OCI-LY7 (cell line): ENCODE data around the gene PDE9A. TPM values are rescaled to one million over a fixed set of nuclear protein-coding genes. Genes with fewer than 3 reads are reported as not detected.

Source experiments
- BruUV-seq: library from RNA; stranded (reverse); fragments of 400-500 nt; replicated peaks from 2 replicates; lab custom pipeline; 2021; lab: Mats Ljungman, UMichigan
- CTCF ChIA-PET: fragments of 300-600 bp; sonication (Branson Sonifier 250); formaldehyde crosslinking; loops from one replicate; lab custom pipeline; 2022; ENCODE audit warnings: antibody characterized with exemption; ENCODE audit not compliant: unreplicated experiment; lab: Charles Lee
- POLR2A ChIA-PET: fragments of 300-600 bp; sonication (Branson Sonifier 250); formaldehyde crosslinking; loops from one replicate; lab custom pipeline; 2022; ENCODE audit warnings: antibody characterized with exemption; lab: Charles Lee
- DNase-seq: peaks from one replicate; pipeline ENCODE4 v3.0.0-alpha.2; 2015; ENCODE audit warnings: low spot score
- H2AFZ ChIP-seq: fragments of 200-600 bp; sonication (generic), shearing (Covaris generic); 2 replicates; pipeline ENCODE4 v1.6.1; 2014; ENCODE audit warnings: mild to moderate bottlenecking, antibody characterized with exemption, low read length, moderate library complexity
- H3K27ac ChIP-seq: fragments of 200-600 bp; sonication (generic); 2 replicates; pipeline ENCODE4 v1.5.1; 2014; ENCODE audit warnings: mixed run types, low read depth, mild to moderate bottlenecking, moderate library complexity, low read length, inconsistent platforms; ENCODE audit not compliant: poor library complexity, severe bottlenecking
- H3K36me3 ChIP-seq: fragments of 200-600 bp; sonication (generic); 2 replicates; pipeline ENCODE4 v1.6.1; 2014; ENCODE audit warnings: mild to moderate bottlenecking, antibody characterized with exemption, low read length, moderate library complexity, mixed read lengths; ENCODE audit not compliant: insufficient read depth
- H3K4me1 ChIP-seq: fragments of 200-600 bp; sonication (generic); 2 replicates; pipeline ENCODE4 v1.5.1; 2014; ENCODE audit warnings: mild to moderate bottlenecking, low read length; ENCODE audit not compliant: insufficient read depth, poor library complexity, severe bottlenecking
- H3K4me2 ChIP-seq: fragments of 200-600 bp; sonication (generic); 2 replicates; pipeline ENCODE4 v1.6.1; 2014; ENCODE audit warnings: mild to moderate bottlenecking, low read length
- H3K4me3 ChIP-seq: fragments of 200-600 bp; sonication (generic); 2 replicates; pipeline ENCODE4 v1.5.1; 2014; ENCODE audit warnings: mild to moderate bottlenecking, low read depth, low read length; ENCODE audit not compliant: poor library complexity, severe bottlenecking
- H3K79me2 ChIP-seq: fragments of 200-600 bp; sonication (generic); 2 replicates; pipeline ENCODE4 v1.6.1; 2016; ENCODE audit warnings: low read depth, mild to moderate bottlenecking, low read length, moderate library complexity, mixed read lengths; ENCODE audit not compliant: insufficient read depth
- H3K9me2 ChIP-seq: fragments of 200-600 bp; sonication (generic); 2 replicates; pipeline ENCODE4 v1.6.1; 2016; ENCODE audit warnings: mild to moderate bottlenecking, low read length, mixed read lengths; ENCODE audit not compliant: insufficient read depth
- H3K9me3 ChIP-seq: fragments of 200-600 bp; sonication (generic); 2 replicates; pipeline ENCODE4 v1.6.1; 2014; ENCODE audit warnings: mild to moderate bottlenecking, mixed run types, low read length, mixed read lengths
- H4K20me1 ChIP-seq: fragments of 200-600 bp; sonication (generic); 2 replicates; pipeline ENCODE4 v1.6.1; 2014; ENCODE audit warnings: mild to moderate bottlenecking, antibody characterized with exemption, low read length, moderate library complexity, mixed read lengths; ENCODE audit not compliant: insufficient read depth
- EZH2phosphoT487 ChIP-seq: fragments of 200-600 bp; sonication (generic); IDR thresholded peaks from 2 replicates; pipeline ENCODE4 v1.6.1; 2018; ENCODE audit warnings: low read depth, borderline replicate concordance, mild to moderate bottlenecking, mixed run types, antibody characterized with exemption, low read length, moderate library complexity, mixed read lengths
- intact Hi-C: fragments of 100-400 bp; cut with micrococcal nuclease; formaldehyde crosslinking; loops from one replicate; pipeline ENCODE4 v1.10.0; 2022; ENCODE audit not compliant: unreplicated experiment
- total RNA-seq, 2 experiments: library from RNA; depleted of rRNA in 1 of 2; stranded (reverse); fragments of >200 nt in 1 of 2; shearing (Covaris generic) in 1 of 2; gene quantifications; 2 replicates each; pipeline ENCODE4 v1.2.3, GENCODE V29; 2014 to 2022
- TF ChIP-seq, protein P1 (sequence below): fragments of 200-600 bp; sonication (generic); conservative IDR thresholded peaks from 2 replicates; pipeline ENCODE4 v1.5.1; 2014; ENCODE audit warnings: mild to moderate bottlenecking, antibody characterized with exemption, low read length, moderate library complexity, mixed read lengths

Gene PDE9A
- total RNA-seq, 2 experiments from 2014 or later: 11.4 to 22.4 TPM

DNA sequence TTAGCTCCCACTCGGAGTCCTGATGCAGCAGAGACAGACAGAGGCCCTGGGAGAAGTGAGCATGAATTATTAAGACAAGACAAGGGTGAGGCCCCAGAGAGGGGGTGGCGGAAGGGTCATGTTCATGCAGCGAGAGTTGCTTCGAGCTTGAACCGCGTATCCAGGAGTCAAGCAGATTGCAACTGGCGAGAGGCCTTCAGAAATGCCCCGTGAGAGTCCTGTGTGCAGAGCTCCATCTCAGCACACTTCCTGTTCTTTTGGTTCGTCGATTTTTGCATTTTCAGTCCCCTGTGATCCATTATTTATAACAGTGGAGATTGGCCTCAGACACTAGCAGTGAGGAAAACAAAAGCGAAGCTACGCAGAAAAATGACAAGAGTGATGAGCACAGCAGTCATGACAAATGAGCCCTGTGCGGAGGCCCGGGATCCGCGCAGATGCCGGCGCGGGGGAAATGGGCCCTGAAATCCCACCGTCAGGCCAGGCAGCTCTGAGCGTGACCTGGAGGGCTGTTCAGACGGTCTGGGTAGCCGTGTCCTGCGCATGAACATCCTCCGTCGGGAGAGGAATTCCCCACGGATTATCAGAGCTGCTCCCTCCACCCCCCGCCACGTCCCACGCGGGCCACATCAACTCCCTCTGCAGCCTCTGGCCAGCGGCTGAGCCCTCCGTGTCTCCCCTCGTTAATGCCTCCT lies 15.0 kb downstream of the PDE9A start:
- Histone ChIP-seq H2AFZ (no peak overlapping the region), H3K36me3 (no peaks in the 10 kb centered on the region), H3K4me1 (peaks cover 54% of the 10 kb centered on the region), H3K9me3 (no peaks in the 10 kb centered on the region), H4K20me1 (no peaks in the 10 kb centered on the region), H3K27ac (no peak overlapping the region), H3K4me3 (no peak overlapping the region), H3K4me2 (no peak overlapping the region), H3K79me2 (peaks cover 9% of the 10 kb centered on the region; the same call in 1 of the 2 replicates), H3K9me2 (no peaks in the 10 kb centered on the region)
- POLR2A ChIA-PET: interaction anchor here (0.6 to 0.8 kb wide), 2 partner anchors 907 to 920 kb away, joined by 3 read pairs; no protein-coding TSS in a partner anchor
- intact Hi-C loops: no loop called here
- DNase-seq: no peak
- CTCF ChIA-PET: no interaction called here
- TF ChIP-seq, protein P1, sequence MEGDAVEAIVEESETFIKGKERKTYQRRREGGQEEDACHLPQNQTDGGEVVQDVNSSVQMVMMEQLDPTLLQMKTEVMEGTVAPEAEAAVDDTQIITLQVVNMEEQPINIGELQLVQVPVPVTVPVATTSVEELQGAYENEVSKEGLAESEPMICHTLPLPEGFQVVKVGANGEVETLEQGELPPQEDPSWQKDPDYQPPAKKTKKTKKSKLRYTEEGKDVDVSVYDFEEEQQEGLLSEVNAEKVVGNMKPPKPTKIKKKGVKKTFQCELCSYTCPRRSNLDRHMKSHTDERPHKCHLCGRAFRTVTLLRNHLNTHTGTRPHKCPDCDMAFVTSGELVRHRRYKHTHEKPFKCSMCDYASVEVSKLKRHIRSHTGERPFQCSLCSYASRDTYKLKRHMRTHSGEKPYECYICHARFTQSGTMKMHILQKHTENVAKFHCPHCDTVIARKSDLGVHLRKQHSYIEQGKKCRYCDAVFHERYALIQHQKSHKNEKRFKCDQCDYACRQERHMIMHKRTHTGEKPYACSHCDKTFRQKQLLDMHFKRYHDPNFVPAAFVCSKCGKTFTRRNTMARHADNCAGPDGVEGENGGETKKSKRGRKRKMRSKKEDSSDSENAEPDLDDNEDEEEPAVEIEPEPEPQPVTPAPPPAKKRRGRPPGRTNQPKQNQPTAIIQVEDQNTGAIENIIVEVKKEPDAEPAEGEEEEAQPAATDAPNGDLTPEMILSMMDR: no peak
- no peak for TF ChIP-seq EZH2phosphoT487
- no TSS peak for BruUV-seq

DNA sequence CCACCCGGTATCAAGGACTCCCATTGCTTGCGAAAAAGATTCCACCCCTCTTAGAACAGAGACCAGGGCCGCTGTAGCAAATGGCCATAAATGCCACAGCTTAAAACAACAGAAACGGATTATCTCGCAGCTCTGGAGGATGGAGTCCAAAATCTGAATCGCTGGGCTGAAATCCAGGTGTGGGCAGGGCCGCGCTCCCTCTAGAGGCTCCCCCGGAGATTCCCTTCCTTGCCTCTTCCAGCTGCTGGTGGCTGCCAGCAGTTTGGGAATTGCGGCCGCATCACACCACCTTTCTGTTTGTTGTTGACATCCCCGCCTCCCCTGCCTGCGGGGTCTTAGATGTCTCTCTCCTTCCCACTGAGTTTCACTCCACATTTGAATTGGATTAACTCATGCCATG lies 15.6 kb downstream of the PDE9A start:
- intact Hi-C loops: no loop called here
- Histone ChIP-seq H4K20me1 (no peaks in the 10 kb centered on the region), H3K4me2 (no peak overlapping the region), H3K79me2 (peaks cover 9% of the 10 kb centered on the region; the same call in 1 of the 2 replicates), H3K36me3 (no peaks in the 10 kb centered on the region), H3K4me3 (no peak overlapping the region), H3K9me3 (no peaks in the 10 kb centered on the region), H3K4me1 (peaks cover 54% of the 10 kb centered on the region), H3K27ac (no peak overlapping the region), H2AFZ (no peak overlapping the region), H3K9me2 (no peaks in the 10 kb centered on the region)
- ChIA-PET CTCF (no interaction called here), POLR2A (interaction anchor here (0.6 to 0.8 kb wide), 2 partner anchors 906 to 920 kb away, joined by 3 read pairs; no protein-coding TSS in a partner anchor)
- no TSS peak for BruUV-seq
- DNase-seq: no peak
- no peak for TF ChIP-seq EZH2phosphoT487
- TF ChIP-seq, protein P1: no peak; the same call in 1 of the 2 replicates
